ENCODE data around the gene CALML5. TPM values are rescaled to one million over a fixed set of nuclear protein-coding genes. Genes with fewer than 3 reads are reported as not detected.
A peak's percentile ranks its signal among the peaks of the same experiment; 100 is the strongest.

The CALML5 gene
- total RNA-seq, 1 donor from 2014 or later, result not detected

DNA sequence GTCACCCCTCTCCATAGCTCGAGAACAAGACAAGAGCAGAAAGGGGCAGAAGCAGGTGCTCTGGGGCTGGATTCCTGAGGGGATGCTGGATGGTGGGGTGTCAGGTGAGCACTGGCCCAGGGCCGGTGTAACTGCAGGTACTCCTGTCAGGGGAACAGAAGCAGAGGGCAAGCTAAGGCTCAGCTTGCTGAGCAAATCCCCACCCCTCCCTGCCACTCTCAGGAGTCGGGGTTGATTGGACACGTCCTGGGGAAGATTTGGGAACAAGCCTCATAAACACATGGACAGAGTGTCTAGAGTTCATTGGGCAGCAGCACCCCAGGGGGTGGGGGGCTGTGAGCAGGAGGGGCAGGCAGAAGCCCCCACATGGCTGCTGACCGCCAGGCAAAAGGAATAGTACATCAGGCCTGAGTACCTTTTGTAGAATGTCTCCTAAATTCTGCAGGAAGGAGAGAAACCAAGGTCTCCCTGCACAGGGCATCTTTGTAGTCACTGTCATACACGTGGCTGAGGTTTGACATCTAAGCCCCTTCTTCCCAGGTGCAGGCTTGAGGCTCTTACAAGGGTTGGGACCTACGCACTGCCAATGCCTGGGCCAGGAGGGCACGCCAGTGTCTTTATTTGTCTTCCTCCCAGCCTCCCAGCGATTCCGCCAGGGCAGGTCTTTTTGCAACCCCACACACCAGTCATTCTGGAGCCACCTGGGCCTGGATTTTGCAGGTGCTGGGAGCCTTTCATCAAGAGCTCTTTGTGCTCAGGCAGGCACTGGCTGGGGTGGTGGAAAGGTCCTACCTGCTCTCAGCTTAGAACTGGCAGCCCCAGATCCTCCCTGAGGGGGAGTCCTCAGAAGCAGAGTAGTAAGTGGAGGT is 28.2 kb upstream of the CALML5 start:
- no peak overlapping the region for H3K27ac Mint-ChIP-seq (ENCODE audit: unreplicated experiment)
- H3K27me3 Mint-ChIP-seq (ENCODE audit: unreplicated experiment), result peaks cover 9% of the 10 kb centered on the region
- no peak for DNase-seq (ENCODE audit: low spot score)
- TF ChIP-seq, protein P1, sequence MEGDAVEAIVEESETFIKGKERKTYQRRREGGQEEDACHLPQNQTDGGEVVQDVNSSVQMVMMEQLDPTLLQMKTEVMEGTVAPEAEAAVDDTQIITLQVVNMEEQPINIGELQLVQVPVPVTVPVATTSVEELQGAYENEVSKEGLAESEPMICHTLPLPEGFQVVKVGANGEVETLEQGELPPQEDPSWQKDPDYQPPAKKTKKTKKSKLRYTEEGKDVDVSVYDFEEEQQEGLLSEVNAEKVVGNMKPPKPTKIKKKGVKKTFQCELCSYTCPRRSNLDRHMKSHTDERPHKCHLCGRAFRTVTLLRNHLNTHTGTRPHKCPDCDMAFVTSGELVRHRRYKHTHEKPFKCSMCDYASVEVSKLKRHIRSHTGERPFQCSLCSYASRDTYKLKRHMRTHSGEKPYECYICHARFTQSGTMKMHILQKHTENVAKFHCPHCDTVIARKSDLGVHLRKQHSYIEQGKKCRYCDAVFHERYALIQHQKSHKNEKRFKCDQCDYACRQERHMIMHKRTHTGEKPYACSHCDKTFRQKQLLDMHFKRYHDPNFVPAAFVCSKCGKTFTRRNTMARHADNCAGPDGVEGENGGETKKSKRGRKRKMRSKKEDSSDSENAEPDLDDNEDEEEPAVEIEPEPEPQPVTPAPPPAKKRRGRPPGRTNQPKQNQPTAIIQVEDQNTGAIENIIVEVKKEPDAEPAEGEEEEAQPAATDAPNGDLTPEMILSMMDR (IDR thresholded peaks at IDR 0.05; ENCODE audit: unreplicated experiment), result no peak
- peaks cover 4% of the 10 kb centered on the region for H3K36me3 Mint-ChIP-seq (ENCODE audit: low read depth, unreplicated experiment)
- no peaks in the 10 kb centered on the region for H3K9me3 Mint-ChIP-seq (ENCODE audit: unreplicated experiment)
- no peak overlapping the region for H3K4me3 Mint-ChIP-seq (ENCODE audit: unreplicated experiment)
- H3K4me1 Mint-ChIP-seq (ENCODE audit: unreplicated experiment), result peaks cover 9% of the 10 kb centered on the region

GRCh38 chr10:5526691-5527331 is 27.4 kb upstream of the CALML5 start:
- peaks cover 9% of the 10 kb centered on the region for H3K4me1 Mint-ChIP-seq (ENCODE audit: unreplicated experiment)

DNA sequence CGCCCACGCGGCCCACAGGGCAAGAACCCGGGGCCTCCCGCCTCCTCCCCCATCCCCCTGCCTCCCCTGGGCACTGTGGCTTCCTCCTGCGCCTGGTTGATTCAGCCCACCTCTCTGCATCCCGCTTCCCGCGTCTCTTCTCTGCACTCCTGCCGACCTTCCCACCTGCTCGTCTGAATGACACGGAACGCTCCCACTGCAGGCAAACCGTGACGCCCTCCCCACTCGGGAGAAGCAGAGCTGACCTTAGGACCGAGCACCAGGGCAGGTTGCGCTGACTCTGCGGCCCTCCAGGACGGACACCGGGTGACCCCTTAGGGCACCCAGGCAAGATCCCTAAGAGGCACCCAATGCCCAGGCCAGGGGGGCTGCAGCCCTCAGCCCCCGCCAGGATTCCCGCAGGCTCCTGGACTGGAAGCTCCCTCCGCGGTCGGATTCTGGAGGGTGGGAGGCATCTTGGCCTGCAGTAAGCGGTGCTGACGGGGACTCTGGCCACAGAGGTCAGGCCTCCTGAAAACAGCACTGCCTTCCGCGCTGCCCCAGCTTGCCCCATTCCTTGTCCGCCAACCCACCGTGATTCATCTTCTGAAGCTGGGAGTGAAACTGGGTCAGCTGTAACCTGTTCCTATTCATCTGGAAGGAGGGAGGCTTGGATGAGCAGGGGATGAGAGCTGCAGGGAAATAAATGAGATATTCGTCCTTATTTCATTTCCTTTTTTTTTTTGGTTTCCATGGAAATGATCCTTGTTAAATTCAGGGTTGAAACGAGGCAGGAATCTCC is 26.4 kb upstream of the CALML5 start:
- Mint-ChIP-seq H3K9me3 (ENCODE audit: unreplicated experiment) (no peaks in the 10 kb centered on the region), H3K36me3 (ENCODE audit: low read depth, unreplicated experiment) (peaks cover 4% of the 10 kb centered on the region), H3K27me3 (ENCODE audit: unreplicated experiment) (peaks cover 8% of the 10 kb centered on the region), H3K4me3 (ENCODE audit: unreplicated experiment) (no peak overlapping the region), H3K4me1 (ENCODE audit: unreplicated experiment) (peaks cover 9% of the 10 kb centered on the region), H3K27ac (ENCODE audit: unreplicated experiment) (peak overlapping the region; percentile 53)
- TF ChIP-seq, protein P1 (IDR thresholded peaks at IDR 0.05; ENCODE audit: unreplicated experiment), result no peak
- no peak for DNase-seq (ENCODE audit: low spot score)

More at GRCh38 chr10:5526691-5527331, 27.4 kb upstream of the CALML5 start:
- peaks cover 9% of the 10 kb centered on the region for H3K27me3 Mint-ChIP-seq (ENCODE audit: unreplicated experiment)
- no peak for DNase-seq (ENCODE audit: low spot score)
- no peak overlapping the region for H3K27ac Mint-ChIP-seq (ENCODE audit: unreplicated experiment)
- peaks cover 4% of the 10 kb centered on the region for H3K36me3 Mint-ChIP-seq (ENCODE audit: low read depth, unreplicated experiment)
- TF ChIP-seq, protein P1 (IDR thresholded peaks at IDR 0.05; ENCODE audit: unreplicated experiment), result no peak
- H3K4me3 Mint-ChIP-seq (ENCODE audit: unreplicated experiment), result no peak overlapping the region
- H3K9me3 Mint-ChIP-seq (ENCODE audit: unreplicated experiment), result no peaks in the 10 kb centered on the region

DNA sequence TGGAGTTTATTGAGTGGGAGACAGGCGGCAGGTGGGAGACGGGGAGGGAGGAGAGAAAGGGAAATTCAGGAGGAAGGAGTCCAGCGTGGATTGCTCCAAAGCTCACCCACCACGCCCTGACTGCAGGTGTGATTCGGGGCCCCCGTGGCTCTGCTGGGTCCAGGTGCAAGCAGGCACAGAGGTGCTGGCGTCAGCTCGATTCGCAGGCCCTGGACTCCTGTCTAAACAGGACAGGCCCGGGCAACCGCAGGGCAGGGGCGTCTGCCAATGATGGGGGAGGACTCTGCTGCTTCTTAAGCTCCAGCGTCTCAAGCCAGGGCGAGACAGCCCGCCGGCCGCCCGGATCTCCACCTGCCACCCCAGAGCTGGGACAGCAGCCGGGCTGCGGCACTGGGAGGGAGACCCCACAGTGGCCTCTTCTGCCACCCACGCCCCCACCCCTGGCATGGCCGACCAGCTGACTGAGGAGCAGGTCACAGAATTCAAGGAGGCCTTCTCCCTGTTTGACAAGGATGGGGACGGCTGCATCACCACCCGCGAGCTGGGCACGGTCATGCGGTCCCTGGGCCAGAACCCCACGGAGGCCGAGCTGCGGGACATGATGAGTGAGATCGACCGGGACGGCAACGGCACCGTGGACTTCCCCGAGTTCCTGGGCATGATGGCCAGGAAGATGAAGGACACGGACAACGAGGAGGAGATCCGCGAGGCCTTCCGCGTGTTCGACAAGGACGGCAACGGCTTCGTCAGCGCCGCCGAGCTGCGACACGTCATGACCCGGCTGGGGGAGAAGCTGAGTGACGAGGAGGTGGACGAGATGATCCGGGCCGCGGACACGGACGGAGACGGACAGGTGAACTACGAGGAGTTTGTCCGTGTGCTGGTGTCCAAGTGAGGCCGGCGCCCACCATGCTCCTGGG is 25.5 kb upstream of the CALML5 start, which contains the start of gene CALML3:
Gene CALML3 (plus strand): TSS at position 321 of the 920 bp plus-strand sequence. CDS start 125 bp downstream, at position 446.
- Mint-ChIP-seq H3K9me3 (ENCODE audit: unreplicated experiment) (no peaks in the 10 kb centered on the region), H3K27ac (ENCODE audit: unreplicated experiment) (no peak within 1 kb of the TSS), H3K4me3 (ENCODE audit: unreplicated experiment) (no peak within 1 kb of the TSS), H3K27me3 (ENCODE audit: unreplicated experiment) (peaks cover 8% of the 10 kb centered on the region), H3K36me3 (ENCODE audit: low read depth, unreplicated experiment) (peaks cover 4% of the 10 kb centered on the region), H3K4me1 (ENCODE audit: unreplicated experiment) (peaks cover 9% of the 10 kb centered on the region)
- TF ChIP-seq, protein P1 (IDR thresholded peaks at IDR 0.05; ENCODE audit: unreplicated experiment), result no peak
- no peak for DNase-seq (ENCODE audit: low spot score)
